Hematopoietic multipotent progenitor cell (in vitro differentiated cells): ENCODE measurements around the gene CDH1. TPM values are rescaled to one million over a fixed set of nuclear protein-coding genes. Genes with fewer than 3 reads are reported as not detected.

Source experiments
- DNase-seq, 3 donors: peaks; one replicate each; pipeline ENCODE4 v3.0.0-alpha.2; 2011 to 2015; ENCODE audit warnings: low read depth in 2 of 3, low spot score in 2 of 3
- total RNA-seq: library from RNA; depleted of rRNA; stranded (reverse); fragments of >200 nt; gene quantifications from one replicate; pipeline ENCODE4 v1.2.3, GENCODE V29; 2012

The CDH1 gene
- total RNA-seq, 1 donor: 1.1 TPM

DNA sequence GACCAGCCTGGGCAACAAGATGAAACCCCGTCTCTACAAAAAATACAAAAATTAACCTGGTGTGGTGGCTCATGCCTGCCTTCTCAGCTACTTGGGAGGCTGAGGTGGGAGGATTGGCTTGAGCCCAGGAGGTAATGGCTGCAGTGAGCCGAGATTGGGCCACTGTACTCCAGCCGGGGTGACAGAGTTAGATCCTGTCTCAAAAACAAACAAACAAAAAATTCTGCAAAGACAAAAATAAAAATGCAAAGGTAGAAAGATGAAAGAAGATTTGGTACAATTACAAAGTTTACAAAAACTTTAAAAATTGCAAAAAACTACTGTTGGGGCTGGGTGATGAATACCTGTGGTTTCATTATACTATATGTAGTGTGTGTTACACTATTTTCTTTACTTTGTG, 5.5 kb upstream of the CDH1 start:
- DNase-seq: no peak

DNA sequence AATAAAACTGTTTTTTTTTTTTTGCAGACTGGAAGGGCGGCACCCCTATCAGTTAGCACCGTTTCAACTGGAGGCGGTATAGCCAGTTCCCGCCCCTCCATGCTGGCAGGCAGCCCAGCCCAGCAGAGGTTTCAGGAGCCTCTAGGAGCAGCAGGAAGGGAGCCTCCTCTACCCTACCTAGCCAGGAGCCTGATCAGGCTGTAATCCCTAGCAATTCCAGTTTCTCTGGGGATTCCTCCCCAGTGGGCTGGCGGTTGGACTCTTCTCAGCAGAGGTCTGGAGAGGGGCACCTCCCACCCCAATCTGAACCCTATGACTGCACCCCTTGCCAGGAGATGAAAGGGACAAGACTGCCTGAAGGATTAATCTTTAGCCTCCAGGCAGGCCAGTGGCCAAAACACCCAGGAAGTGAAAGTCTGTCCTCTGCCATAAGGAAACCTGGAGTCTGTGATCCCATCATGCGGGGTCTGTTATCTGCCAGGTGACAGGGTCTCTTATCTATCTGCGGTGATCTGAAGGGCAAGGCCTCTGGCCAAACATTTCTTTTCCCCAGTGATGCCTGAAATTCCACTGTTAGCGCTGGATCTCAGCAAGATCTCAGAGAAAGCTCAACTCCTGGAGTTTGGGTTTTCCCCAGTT, 4.9 kb upstream of the CDH1 start:
- no peak for DNase-seq

DNA sequence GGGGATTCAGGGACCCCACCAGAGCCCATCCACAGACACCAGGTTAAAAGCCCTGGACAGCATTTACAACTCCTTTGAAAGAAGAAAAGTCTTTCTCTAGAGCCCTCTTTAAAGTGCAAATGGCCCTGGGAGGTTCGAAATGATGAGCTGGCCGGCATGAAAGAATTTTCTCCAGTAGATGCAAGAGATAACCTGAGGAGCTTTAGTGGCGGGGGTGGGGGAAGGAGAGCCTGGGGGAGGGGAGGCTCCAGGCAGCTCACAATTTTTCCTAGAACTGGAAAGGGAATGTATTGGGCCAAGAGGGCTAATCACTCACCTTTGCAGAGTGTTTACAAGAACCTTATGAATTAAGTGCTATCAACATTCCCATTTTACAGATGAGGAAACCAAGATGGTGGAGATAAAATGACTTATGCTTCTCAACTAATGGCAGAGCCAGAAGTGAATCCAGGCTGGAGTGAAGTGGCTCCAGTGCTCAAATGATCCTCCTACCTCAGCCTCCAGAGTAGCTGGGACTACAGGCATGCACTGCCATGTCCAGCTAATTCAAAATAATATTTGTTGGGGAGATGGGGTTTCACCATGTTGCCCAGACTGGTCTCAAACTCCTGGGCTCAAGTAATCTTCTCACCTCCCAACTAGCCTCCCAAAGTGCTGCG, 4.2 kb upstream of the CDH1 start:
- no peak for DNase-seq

DNA sequence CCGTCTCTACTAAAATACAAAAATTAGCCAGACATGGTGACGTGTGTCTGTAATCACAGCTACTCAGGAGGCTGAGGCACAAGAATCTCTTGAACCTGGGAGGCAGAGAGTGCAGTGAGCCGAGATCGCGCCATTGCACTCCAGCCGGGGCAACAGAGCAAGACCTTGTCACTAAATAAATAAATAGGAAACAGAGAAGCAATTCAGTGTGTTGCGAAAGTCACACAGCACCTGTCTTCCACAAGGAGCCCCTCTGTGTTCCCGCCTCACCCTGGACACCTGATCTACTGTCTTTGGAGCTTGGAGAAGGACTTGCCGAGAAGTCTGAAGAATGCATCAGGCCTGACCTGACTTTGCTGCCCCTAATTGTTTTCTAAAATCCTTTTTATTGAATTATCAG, 3.5 kb upstream of the CDH1 start:
- no peak for DNase-seq

DNA sequence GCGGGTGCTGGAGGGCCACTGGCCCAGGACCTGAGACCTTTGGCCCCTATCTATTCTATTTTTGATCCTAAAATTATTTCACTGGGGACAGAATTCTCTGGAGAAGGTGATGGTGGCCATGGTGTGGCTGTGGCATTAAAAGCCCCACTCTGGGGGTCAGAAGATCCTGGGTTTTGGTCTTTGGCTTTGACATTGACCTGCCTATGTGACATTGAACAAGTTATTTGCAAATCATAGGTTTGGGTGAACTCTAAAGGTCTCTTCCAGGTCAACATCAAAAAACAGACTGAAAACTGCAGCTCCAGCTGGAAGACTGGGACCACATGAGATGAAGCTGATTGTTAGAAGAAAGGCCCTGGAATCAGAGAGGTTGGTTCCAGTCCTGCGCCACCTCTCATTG, 2.3 kb upstream of the CDH1 start:
- no peak for DNase-seq

DNA sequence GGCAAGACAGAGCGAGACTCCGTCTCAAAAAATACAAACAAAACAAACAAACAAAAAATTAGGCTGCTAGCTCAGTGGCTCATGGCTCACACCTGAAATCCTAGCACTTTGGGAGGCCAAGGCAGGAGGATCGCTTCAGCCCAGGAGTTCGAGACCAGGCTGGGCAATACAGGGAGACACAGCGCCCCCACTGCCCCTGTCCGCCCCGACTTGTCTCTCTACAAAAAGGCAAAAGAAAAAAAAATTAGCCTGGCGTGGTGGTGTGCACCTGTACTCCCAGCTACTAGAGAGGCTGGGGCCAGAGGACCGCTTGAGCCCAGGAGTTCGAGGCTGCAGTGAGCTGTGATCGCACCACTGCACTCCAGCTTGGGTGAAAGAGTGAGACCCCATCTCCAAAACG, 531 bp upstream of the CDH1 start:
- no peak for DNase-seq

DNA sequence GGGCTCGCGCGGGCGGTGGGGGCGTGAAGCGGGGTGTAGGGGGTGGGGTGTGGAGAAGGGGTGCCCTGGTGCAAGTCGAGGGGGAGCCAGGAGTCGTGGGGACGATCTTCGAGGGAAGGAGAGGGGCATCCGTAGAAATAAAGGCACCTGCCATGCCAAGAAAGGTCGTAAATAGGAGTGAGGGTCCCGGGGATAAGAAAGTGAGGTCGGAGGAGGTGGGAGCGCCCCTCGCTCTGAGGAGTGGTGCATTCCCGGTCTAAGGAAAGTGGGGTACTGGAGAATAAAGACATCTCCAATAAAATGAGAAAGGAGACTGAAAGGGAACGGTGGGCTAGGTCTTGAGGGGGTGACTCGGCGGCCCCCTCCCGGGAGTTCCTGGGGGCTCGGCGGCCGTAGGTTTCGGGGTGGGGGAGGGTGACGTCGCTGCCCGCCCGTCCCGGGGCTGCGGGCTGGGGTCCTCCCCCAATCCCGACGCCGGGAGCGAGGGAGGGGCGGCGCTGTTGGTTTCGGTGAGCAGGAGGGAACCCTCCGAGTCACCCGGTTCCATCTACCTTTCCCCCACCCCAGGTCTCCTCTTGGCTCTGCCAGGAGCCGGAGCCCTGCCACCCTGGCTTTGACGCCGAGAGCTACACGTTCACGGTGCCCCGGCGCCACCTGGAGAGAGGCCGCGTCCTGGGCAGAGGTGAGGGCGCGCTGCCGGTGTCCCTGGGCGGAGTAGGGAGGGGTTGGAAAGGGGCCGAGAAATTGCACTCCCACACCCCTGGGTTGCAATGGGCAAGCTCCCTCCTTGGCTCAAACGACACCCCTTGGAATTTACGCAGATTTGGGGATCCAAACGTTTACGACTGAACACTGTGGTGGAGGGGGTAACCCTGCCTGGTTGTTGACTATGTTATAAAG, 888 bp downstream of the CDH1 start:
- DNase-seq: no peak

DNA sequence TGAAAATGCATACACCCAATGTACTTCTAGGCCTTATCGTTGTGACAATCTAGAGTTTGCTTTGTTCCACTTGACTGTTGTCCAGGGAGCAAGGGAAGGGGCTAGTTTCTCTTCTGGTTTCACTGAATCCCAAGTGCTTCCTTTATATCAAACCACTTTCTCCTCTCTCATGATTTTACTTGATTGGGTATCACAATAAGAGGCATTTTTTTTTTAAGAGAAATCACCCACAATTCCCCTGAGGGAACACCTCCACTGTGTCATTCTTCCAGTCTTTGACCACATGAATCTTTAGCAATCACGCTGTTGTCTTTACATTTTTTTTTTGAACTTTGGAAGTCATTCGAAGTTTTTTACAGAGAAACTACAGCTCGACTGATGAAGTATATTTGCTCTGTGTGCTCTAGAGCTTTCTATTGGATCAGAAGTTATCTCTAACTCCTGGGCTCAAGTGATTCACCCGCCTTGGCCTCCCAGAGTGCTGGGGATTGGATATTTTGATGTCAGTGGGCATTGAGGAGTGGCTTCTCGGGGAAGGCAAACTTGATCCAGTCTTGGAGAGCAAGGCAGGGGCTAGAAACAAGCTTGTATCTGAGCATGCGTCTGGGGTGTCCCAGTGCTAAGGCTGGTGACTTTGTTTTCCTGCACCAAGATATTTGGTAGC, 3.0 kb downstream of the CDH1 start:
- DNase-seq: no peak

DNA sequence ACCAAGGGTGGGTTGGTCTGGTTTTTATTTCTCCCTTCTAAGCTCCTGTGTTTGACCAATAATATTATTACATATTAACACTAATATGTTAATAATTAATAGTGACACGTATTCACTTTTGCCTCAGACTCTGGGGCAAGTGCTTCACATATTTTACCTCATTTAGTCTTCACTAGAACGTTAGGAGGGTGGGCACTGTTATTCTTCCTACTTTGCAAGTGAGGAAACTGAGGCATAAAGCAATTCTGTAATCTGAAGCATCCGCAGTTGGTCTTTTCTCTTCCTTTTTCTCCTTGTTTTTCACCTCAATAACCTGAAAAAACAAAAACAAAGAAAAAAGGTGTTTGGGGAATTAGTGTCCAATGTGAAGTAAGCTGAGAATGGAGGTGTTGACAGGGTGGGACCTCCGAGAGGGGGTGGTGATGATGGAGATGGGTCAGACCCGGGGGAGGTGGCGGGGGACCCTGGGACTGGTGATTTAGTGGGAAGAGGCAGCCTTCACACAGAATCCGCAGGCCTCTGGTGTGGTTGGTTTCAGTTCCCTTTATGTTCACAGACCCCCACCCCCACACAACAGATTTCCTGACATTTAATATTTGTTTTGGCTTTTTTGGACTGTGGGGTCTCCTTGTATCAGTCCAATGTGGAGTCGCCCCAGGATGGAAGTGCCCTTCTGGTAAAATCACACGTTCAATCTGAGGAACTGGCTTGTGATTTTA, 3.7 kb downstream of the CDH1 start:
- no peak for DNase-seq

DNA sequence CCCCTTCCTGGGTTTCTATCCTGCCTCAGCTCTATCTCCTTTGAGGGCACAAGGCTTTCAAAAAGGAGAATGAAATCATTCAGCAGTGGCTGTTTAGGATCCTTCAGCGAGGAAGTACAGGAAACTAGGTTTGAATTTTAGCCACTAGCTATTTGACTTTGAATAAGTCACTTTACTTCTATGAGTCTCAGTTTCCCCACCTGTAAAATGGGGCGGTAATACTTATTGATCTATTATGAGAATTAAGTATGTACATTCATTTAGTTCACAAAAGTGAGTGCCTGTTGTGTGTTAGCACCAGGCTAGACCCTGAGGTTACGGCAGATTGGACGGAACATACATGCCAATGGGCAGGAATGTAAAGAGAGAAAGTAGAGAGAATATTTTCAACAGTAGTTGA, 6.6 kb downstream of the CDH1 start:
- DNase-seq: no peak

DNA sequence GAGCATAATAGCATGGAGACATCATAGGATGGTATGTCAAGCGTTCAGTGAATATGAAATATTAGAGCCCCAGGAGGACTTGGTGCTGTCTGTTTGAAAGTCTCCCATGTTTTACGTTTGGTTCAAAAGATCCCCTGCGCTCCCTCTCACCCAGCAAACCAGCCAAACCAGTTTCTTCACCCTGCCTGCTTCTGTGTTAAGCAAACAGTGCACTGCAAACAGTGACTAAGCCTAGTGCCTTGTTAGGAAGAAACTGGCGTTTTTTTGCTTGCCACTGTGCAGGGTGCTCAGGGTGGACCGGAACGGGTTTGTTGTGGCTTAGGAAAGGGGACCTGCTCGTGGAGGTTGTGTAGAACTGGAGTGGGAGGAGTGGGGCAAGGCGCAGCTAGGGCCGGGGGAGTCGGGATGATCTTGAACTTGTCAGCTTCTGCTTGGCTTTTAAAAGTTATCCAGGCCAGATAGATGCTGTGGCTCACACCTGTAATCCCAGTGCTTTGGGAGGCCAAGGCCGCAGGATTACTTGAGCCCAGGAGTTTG, 7.7 kb downstream of the CDH1 start:
- DNase-seq: no peak

DNA sequence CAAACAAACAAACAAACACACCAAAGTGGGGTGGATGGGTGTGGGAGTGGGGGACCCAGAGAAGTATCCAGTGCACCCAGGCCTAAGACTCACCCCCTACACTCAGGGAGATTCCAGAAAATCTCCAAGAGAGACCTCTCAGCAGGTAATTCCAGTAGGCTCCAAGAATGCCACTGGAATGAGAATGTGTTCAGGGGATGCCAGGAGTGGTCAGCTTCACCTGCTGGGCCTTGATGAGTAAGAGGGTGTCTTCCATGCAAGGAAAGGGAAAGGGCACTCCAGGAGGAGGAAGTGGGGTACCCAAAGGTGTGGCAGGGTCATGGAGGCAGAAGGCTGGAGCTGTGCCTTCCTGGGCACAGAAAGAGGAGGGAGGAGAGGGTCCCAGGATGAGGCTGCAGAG, 9.9 kb downstream of the CDH1 start:
- no peak for DNase-seq

DNA sequence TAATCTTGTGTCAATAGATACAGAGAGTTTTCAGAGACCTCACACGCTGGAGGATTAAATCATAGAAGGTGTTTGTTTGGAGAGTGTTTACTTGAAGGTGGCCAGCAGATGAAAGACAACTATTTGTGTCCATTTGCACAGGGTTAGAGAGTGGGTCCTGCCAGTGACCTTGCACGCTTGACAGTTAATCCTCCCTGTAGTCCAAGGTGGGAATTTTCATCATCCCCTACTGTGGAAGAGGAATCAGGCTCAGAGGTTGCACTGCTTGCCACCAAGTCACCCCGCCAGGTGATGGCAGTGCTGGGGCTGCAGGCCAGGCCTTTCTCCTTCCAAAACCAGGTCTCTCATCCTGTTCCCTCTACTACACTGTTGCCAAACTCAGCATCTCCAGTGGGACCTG, 12.3 kb downstream of the CDH1 start:
- DNase-seq: no peak

DNA sequence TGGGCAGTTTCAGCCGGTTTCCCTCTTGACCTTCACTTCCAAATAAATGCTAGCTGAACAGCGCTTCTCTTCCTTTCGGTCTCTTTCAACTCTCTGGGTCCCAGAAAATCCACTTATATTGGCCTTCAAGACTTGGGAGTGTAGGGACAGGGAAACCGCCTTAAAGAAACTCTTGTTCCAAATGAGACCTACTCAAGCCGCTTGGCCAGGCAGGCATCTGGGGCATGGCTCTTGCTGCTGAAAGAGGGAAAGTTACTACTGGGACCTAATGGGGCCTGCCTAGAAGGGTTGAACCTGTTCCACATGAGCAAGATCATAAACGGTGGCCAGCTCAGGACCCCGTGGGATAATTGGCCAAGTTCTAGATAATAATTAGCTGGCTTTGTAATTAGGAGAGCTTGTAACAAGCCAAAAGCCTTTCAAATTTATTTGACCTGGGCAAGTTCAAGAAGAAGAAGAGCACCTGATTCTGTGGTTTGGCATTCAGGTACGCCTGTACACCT, 13.2 kb downstream of the CDH1 start:
- no peak for DNase-seq

DNA sequence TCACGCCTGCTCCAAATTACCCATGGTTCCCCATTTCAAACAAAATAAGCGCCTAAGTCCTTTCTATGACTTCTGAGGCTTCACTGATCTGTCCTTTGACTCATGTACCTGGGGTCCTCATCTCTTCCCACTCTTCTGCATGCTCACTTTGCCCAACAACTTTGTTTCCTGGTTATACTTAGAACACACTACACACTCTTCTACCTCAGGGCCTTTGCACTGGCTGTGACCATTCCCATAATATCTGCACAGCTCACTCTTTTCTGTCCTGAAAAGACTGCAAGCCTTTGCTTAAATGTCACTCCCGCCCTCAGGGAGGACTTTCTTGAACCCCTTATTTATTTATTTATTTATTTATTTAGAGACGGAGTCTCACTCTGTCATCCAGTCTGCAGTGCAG, 14.1 kb downstream of the CDH1 start:
- DNase-seq: no peak

DNA sequence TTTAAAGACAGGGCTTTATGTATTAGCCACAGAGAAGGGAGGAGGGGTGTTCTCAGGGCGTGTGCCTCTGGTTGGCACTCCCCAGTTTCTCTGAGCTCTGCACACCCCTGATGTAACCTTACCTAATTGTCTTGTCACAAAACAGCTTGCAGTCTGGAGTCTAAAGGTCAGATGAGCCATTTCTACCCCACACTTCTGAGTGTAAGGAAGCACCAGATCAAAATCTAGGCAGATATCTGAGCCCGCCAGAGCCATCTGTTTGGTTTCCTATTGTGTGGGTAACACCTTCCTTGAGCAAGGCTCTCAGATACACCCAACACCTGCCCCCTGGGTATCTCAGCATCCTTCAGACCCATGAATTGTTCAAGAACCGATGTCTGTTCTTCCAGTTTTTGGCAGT, 15.5 kb downstream of the CDH1 start:
- DNase-seq: no peak

DNA sequence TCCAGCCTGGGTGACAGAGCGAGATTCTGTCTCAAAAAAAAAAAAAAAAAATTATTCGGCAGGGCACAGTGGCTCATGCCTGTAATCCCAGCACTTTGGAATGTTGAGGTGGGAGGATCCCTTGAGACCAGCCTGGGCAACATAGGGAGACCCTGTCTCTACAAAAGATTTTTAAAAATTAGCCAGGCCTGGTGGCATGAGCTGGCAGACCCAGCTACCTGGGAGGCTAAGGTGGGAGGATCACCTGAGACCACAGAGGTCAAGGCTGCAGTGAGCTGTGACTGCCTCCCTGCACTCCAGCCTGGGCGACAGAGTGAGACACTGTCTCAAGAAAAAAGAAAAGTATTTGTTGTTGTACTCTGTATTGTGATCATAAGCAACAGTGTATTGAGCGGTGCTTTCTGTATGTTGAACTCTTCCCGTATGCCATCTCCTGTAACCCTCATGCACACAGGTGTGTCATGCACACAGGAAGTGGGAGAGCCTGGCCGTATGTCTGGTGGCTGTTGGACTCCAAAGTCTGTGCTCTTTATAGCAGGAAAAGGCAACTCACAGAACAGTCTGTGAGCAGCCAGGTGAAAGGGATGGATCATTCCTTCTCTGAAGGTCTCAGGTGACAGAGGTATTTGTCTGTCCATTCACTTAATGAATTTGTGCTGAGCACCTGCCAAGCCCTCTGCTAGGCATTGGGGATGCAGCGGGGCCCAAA, 17.1 kb downstream of the CDH1 start:
- DNase-seq: no peak

DNA sequence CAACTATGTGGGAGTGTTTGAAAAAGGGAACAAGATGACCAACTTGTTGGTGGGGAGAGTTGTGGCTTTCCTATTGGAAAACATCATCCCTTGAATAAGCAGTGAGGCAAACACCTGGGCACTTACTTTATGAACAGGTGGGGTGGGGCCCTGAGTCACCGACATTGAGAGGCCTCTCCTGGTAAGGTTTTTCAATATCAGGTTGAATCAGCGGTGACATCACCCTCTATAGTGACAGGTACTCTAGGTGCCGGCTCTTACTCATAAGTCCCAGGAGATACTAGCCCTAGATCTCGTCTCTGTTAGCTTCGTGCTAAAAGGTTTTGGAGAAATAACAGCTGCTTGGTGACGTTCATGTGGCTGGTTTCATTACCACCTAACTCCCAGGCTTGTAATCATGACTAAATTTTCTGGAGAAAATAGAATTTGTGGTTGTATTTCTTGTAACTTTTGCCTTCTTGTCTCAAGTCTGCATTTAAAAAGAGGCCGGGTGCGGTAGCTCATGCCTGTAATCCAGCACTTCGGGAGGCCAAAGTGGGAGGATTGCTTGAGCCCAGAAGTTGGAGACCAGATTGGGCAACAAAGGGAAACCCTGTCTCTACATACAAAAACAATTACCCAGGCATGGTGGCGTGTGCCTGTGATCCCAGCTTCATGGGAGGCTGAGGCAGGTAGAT, 19.3 kb downstream of the CDH1 start:
- DNase-seq: no peak

DNA sequence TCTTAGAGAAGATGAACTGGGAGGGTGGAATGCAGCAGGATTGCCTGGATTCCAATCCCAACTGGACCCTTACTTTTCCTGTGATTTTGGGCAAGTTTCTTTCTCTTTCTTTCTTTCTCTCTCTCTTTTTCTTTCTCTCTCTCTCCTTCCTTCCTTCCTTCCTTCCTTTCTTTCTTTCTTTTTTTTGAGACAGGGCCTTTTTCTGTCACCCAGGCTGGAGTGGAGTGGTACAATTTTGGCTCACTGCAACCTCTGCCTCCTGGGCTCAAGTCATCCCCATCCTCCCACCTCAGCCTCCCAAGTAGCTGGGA, 20.5 kb downstream of the CDH1 start:
- no peak for DNase-seq
